CD4-positive, alpha-beta T cell treated with Interleukin-17A for 4 hours (primary cell): Measurements from ENCODE around the gene CADM4.
"Not testable (repeated sequence)": the region's sequence is repeated elsewhere in the genome, so short reads cannot be mapped to it uniquely, and the experiment has no call there.

Source experiments
- DNase-seq: peaks from one replicate; pipeline ENCODE4 v3.0.0-alpha.2; 2020; ENCODE audit warnings: mixed read lengths

The CADM4 gene

DNA sequence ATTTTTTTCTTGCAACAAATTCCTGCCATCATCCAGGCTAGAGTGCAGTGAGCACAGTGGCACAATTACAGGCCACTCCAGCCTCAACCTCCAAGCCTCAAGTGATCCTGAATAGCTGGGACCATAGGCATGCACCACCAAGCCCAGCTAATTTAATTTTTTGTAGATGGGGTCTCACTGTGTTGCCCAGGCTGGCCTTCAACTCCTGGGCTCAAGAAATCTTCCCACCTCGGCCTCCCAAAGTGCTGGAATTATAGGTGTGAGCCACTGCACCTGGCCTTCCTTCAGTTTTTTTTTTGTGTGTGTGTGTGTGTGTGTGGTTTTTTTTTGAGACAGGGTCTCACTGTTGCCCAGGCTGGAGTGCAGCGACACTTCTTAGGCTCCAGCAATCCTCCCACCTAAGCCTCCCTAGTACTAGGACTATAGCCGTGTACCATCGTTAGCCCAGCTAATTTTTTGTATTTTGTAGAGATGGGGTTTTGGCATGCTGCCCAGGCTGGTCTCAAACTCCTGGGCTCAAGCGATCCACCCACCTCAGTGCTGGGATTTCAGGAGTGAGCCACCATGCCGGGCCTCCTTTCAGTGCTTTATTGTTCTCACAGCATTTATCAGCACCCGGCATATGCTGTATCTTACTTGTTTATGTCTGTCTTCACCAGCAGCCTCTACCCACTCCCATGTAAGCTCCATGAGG, 33.6 kb downstream of the CADM4 start:
- DNase-seq: no peak

DNA sequence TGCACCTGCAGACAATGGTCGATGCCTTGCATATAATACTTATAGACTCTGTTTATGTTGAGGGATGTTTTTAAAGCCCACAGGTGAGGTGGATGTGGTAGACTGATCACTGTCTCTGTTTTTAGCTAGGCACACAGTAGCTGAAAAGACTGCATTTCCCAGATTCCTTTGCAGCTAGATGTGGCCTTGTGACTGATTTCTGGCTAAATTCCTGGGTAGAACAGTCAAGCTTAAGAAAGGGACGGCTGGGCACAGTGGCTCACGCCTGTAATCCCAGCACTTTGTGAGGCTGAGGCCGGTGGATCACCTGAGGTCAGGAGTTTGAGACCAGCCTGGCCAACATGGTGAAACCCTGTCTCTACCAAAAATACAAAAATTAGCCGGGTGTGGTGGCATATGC, 39.3 kb downstream of the CADM4 start:
- not testable (repeated sequence) for DNase-seq

DNA sequence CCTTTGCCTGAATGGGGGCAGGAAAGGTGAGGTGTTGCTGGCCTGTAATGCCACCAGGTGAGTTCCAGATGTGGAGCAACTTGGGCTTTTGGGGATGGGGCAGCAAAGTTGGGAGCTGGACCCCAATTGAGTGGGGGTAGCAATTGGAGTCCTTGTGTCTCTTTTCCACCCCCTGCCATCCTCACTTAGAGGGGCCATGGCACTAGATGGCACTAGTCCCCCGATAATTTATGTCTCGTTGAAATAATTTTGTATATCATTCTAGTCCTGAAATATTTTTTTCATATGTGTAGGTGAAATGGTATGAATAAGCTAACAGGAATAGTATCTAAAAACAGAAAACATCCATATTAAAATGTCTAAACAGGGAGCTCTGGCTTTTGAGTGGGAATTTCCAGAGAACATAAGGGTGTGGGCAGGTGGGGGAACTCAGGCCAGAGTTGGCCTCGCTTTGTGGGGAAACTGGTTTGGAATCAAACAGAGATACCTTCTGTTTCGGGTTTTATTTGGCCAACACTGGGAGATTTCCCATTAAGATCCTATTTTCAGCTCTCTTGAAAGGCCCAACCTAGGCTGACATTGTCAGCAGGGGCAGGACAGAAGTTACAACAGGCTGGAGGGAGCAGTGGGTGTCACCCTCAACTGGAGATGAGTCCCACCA, 39.9 kb downstream of the CADM4 start:
- DNase-seq: no peak

DNA sequence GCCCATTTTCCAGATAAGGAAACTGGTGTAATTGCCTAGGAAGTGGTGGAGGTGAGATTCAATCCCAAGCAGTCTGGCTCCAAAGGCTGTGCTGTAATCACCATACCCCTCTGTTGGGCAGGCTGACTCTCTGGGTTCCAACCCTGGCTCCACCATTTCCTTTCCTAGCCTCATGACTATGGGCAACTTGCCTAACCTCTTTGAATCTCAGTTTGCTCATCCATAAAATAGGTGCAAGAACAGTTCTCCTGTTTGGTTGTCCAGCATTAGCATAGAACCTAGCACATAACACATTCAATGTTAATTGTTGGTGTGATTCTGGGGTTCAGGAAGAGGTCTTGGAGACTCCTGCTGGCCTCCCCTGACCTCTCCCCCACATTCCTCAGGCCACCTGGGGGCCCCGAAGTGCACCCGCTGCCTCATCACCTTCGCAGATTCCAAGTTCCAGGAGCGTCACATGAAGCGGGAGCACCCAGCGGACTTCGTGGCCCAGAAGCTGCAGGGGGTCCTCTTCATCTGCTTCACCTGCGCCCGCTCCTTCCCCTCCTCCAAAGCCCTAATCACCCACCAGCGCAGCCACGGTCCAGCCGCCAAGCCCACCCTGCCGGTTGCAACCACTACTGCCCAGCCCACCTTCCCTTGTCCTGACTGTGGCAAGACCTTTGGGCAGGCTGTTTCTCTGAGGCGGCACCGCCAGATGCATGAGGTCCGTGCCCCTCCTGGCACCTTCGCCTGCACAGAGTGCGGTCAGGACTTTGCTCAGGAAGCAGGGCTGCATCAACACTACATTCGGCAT, 41.0 kb downstream of the CADM4 start:
- DNase-seq: no peak

GRCh38 chr19:43597876-43598275, 41.8 kb downstream of the CADM4 start:
- DNase-seq: no peak

DNA sequence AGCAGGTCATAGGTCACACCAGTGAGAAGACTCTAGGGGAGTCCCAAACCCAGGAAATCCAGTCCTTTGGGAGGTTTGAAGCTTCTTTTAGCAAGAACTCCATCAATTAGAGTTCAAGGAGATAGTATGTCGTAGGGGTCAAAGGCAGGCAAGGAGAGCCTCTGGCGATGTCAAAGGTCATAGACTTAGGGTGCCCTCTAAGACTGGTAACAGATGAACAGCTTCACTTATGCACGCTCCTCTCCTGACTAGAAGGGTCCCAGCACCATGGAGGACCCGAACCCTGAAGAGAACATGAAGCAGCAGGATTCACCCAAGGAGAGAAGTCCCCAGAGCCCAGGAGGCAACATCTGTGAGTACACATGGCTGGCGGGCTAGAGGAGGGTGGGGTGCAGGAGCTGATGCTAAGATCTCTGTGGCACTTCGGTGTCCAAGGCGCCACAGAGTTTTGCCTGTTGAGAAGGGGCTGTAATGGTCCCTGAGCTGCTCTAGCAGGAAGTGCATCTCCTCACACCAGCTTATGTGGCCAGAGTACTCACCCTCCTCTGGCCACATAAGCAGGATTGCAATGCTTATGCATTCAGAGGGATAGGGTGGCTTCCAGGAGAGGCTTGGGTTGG, 42.7 kb downstream of the CADM4 start:
- no peak for DNase-seq

- peak; percentile 100 for DNase-seq
Observed at GRCh38 chr19:43595999-43596841, 43.4 kb downstream of the CADM4 start, which contains the start of the genes IRGQ and ZNF576. Gene IRGQ, minus strand, starts transcription at chr19:43596134. Its CDS starts 796 bp downstream, at chr19:43595338. Gene ZNF576, plus strand, starts transcription at chr19:43596595. Its CDS starts 514 bp downstream, at chr19:43597109.

DNA sequence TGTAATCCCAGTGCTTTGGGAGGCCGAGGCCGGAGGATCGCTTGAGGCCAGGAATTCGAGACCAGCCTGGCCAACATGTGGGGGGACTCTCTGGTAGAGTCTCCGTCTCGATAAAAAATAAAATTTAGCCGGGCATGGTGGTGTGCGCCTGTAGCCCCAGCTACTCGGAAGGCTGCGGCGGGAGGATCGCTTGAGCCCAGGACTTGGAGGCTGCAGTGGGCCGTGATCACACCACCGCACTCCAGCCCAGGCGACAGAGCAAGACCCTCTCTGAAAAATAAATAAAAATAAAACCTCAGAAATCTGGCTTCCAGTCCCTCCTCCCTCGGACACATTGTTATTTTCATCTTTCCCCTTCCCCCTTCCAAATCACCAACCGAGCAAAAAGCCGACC, 44.0 kb downstream of the CADM4 start:
- no peak for DNase-seq

GRCh38 chr19:43594710-43595604, 44.7 kb downstream of the CADM4 start:
- peak; percentile 80 for DNase-seq

GRCh38 chr19:43594081-43594697, 45.5 kb downstream of the CADM4 start:
- DNase-seq: no peak

GRCh38 chr19:43592800-43593350, 46.8 kb downstream of the CADM4 start:
- DNase-seq: no peak

DNA sequence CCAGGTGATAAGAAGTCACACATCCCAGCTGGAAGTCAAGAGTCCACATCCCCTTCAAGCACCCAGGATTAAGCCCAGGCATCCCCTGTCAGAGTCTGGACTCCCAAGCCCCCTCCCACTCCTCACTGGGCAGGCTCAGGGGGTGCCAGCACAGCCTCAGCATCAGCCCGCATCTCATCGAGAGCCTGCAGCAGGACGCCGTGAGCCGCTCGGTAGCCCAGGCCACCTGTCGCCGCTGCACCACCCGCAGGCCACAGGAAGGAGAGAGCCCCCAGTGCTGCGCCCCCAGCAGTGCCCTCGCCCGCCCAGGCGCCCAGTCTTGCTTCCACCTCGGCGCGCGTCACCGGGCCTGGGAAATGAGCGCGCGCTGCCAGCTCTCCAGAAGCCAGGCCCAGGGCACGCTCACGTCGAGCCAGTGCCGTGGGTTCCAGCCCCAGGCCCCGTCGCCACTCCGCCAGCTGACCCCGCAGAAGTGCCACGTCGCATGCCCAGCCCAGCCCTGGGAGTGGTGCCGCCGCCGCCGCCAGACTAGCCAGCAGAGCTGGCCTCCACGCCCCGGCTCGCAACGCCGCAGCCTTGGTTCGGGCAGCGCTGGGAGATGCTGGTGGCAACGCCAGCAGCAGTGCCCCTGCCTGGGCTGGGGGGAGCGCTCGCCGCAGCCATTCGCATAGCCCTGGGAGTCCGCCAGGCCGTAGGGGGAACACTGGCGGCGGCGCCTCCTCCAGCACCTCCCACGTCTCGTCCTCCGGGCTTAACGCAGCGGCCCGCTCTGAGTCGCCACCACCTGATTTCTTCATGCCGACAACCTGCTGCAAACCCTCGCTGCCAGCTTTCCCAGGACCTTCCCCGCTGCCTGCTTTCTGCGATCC, 47.5 kb downstream of the CADM4 start:
- no peak for DNase-seq

GRCh38 chr19:43589678-43590077, 50.0 kb downstream of the CADM4 start:
- DNase-seq: no peak

DNA sequence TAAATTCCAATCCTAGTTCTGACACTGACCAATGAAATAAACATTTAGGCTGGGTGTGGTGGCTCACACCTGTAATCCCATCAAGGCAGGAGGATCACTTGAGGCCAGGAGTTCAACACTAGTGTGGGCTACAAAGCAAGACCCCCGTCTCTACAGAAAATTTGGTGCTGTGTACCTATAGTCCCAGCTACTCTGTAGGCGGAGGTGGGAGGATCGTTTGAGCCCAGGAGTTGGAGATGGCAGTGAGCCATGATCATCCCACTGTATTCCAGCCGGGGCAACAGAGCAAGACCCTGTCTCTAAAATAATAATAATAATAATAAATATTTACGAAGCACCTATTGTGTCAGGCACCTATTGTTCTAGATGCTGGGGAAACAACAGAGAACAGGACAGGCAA, 50.4 kb downstream of the CADM4 start:
- DNase-seq: no peak

DNA sequence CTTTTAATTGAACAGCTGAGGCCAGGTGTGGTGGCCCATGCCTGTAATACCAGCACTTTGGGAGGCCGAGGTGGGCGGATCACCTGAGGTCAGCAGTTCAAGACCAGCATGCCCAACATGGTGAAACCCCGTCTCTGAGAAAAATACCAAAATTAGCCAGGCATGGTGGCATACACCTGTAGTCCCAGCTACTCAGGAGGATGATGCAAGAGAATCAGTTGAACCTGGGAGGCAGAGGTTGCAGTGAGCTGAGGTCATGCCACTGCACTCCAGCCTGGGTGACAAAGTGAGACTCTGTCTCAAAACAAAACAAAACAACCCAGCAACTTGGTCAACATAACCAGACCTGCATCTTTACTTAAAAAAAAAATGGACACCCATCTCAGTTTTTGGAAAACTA, 52.6 kb downstream of the CADM4 start:
- DNase-seq: not testable (repeated sequence)

DNA sequence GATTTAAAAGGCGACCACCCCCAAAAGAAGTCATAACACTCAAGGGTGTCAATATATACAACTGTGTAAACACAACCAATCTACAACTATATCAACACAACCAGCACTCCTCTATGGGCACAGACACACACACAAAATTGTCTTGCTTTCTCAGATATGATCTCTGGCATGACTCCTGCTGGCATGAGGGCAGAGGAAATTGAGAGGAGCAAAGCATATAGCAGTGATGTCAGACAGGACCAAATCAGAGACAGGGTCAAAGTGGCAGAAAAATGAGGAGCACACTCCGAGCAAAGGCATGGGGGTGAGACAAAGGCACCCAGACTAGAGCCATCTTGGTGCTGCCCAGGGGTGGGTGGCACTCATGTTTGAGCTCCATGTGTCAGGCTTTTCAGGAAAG, 53.3 kb downstream of the CADM4 start:
- DNase-seq: no peak

DNA sequence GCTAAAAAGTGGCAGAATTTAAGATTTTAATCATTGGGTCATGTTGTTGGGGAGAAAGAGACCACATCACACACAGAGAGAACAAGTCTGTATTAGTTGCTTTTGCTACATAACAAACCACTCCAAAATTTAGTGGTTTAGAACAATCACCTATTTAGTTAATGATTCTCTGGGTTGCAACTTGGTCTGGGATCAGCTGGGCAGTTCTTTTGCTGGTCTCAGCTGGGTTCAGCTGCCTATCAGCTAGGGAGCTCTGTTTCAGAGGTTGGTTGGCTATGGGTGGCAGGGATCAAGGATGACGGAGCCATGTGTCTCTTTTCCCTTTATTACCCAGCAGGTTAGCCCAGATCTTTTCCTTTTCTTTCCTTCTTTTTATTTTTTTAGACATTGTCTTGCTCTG, 55.2 kb downstream of the CADM4 start:
- no peak for DNase-seq

- no peak for DNase-seq
Observed at GRCh38 chr19:43582495-43582894, 57.2 kb downstream of the CADM4 start.

DNA sequence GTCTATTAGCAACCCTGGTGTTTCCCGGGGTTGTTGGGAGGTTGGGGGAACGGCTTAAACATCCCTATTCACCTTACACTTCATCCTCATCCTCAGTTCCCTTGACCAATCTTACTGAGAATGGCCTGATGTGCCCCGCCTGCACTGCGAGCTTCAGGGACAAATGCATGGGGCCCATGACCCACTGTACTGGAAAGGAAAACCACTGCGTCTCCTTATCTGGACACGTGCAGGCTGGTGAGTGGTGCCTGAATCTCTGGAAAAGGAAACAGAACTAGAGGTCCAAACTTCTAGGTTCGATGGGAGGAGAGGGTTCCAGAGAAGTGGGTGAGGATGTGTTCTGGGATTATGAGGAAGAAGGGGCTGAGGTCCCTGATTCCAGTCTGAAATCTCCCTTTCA, 58.2 kb downstream of the CADM4 start:
- no peak for DNase-seq
